HG03439 (cell line): Measurements from ENCODE around the gene EYA4.

Experiments
- ATAC-seq: cut with Tn5 transposase; IDR thresholded peaks from one replicate; pipeline ENCODE4 v1.9.1; 2021; ENCODE audit warnings: mild to moderate bottlenecking, moderate library complexity; ENCODE audit not compliant: unreplicated experiment

Gene EYA4

DNA sequence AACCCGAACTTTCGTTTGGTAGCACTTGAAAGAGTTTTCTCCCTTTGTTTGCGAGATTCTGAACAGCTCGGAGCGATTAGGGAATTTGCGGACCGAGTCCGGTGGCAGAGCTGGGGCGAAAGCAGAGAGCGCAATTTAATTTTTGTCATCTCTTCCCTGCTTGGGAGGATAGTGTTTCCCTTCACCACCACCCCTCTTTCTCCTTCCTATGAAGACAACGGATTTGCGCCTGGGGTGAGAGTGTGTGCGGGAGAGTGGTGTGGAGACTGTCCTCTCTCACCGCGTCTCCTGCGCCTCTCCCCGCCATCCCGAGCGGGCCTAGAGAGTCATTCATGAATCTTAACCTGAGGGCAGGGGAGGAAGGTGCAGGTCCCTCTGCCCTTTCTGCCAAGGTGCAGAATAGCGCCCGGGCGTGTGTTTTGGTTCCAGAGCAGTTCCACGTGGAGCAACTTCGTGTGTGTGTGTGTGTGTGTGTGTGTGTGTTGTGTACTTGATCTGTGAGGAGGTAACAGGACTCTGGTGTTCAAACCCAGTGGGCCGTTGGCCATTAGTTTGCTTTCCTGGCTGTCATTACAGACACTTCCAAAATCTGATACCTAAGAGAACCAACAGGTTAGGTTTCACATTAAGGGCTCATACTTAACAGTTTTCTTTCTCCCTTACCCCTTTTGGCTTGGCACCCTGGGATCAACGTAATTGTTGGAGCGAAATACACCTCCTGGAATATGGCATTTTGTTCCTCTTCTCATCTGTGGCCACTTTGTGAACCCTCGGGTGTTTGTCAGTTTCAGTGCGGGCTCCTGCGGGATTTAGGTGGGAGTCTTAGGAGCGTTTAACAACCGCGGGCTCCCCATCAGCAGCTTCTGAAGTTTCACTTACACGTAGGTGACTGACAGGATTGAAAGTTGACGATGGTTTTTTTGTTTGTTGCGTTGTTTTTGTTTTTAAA lies 1.8 kb downstream of the EYA4 start:
- no peak for ATAC-seq

GRCh38 chr6:133243723-133244305 lies 2.7 kb downstream of the EYA4 start:
- ATAC-seq, result no peak

GRCh38 chr6:133244519-133244918 lies 3.4 kb downstream of the EYA4 start:
- no peak for ATAC-seq

- no peak for ATAC-seq
Measured at GRCh38 chr6:133245007-133245406, 3.9 kb downstream of the EYA4 start.

GRCh38 chr6:133245422-133245903 lies 4.3 kb downstream of the EYA4 start:
- no peak for ATAC-seq

DNA sequence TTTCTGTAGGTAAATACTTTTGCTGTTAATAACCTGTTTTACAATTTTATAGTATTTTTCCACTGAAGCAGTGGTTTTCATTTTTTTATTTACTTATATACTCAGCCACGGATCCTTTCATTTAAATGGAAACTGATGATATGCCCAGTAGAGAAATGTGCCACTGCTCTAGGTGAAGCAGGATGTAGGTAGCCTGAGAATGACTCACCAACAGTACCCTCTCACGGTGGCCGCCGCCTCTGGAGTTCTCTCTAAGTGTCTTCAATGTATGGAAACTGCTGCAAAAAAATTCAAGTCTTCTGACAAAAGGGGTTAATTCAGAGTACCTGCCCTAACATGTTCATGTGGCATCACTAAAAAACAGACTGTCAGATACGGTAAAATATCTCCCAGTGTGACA lies 6.4 kb downstream of the EYA4 start:
- ATAC-seq, result no peak

GRCh38 chr6:133248241-133249001 lies 7.3 kb downstream of the EYA4 start:
- no peak for ATAC-seq

DNA sequence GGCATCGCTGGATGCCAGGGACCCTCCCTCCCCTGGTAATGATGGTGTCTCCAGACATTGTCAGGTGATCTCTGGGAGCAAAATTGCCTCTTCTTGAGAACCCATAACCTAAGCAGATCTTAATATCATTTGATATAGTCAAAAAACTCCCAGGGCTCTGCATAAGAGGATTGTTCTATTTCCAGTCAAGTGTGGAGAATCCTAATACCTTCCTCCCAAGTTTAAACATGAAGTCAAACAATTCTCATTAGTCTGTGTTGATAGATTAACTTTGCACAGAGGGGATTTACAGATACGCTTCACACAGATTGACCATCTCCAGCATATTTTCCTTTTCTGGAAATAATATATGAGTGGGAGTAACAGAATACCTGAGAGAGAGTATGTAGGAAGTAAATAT lies 10.5 kb downstream of the EYA4 start:
- ATAC-seq, result no peak

DNA sequence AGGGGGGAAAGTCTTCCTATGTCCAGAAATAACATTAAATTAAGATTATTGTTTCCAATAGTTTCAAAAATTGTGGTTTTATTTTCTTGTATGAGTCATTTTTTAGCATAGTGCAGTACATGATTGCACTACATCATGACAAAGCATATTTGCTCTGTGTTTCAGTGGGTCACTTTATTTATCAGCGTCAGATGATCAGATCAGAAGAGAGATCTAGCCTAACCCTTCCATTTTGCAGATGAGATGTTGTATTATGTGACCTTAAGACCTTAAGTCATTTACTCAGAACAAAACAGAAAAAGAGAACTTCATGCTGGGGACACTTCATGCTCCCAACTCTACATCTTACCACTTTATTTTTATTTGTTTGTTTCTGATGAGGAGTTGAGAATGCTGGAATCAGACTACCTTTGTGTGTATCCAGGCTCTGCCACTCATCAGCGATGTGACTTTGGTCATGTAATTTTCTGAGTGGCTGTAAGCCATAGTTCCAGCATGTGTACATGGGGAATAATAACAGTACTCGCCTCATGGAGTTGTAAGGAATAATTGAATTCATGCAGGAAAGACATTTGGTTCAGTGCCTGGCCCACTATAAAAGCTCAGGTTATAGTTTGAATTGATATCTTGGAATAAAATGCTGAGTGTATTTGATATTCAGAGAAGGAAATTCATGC lies 13.5 kb downstream of the EYA4 start:
- ATAC-seq, result no peak

GRCh38 chr6:133257545-133258105 lies 16.5 kb downstream of the EYA4 start:
- no peak for ATAC-seq

DNA sequence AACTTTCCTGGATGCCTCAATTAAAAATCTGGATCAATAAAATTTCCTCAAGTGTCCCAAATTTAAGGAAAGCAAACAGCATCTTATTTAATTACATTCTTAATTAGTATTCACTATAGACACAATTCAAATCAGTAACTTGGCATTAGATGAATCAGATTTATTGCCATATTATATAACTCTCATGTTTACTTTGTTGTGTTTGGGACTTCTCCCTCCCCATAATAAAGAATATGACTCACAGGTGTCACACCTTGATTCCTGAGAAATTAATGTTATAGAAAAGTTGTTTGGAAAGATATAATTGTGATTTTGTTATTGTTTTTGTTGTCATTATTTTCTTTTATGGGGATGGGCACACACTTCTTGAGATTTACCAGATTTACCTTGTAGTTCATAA lies 18.4 kb downstream of the EYA4 start:
- no peak for ATAC-seq

DNA sequence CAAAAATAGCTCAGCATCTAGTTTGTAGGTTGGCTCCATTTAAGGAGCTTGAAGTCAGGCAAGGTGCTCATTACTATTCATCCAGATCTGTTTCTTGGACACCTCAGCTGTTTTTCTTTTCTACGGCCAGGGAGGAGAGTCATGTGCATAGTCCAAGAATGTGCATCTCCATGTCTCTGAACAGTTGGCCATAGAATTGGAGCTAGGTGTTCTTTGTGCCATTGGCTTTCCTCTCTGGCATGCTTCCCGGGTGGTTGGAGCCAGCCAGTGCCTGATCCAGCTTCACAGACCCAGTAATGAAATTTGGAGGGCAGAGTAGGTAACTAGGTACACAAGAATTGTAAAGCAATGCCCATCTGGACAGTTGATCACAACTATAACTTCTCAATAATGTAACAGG lies 21.6 kb downstream of the EYA4 start:
- ATAC-seq, result no peak

- ATAC-seq, result no peak
Measured at GRCh38 chr6:133265066-133265465, 23.9 kb downstream of the EYA4 start.

DNA sequence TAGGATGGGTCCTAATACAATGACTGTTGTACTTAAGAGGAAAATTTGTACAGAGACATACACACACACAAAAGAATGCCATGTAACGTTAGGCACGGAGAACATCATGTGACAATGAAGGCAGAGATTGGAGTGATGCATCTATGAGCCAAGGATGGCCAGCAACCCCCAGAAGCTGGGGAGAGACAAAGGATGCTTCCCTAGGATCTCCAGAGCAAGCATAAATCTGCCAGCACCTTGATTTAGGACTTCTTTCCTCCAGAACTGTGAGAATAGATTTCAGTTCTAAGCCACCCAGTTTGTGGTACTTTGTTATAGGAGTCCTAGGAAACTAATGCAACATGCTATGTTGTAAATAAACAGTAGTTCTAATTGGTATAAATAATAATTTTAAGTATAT lies 25.0 kb downstream of the EYA4 start:
- no peak for ATAC-seq

- no peak for ATAC-seq
Measured at GRCh38 chr6:133268621-133269020, 27.5 kb downstream of the EYA4 start.

- ATAC-seq, result no peak
Measured at GRCh38 chr6:133274813-133275212, 33.7 kb downstream of the EYA4 start.

DNA sequence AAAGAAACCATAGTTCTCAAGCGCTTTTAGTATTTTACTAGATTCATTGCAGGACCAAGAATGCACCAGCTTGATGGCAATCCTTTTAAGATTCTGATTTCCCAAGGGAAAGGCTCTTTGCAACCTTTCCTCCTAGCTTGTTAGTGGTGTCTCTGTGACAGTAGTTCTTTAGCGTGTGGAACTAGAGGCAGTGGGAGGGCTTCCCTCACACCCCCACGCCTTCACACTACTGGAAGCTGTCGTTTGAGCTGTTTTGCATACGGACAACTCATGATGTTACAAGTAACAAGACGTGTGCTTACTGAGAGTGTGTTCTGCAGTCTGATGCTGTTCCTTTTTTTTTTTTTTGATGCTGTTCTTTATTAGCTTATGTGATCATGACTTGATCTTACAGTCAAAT lies 34.1 kb downstream of the EYA4 start:
- ATAC-seq, result no peak

- no peak for ATAC-seq
Measured at GRCh38 chr6:133277228-133277899, 36.2 kb downstream of the EYA4 start.

GRCh38 chr6:133277900-133278545 lies 36.9 kb downstream of the EYA4 start:
- no peak for ATAC-seq

DNA sequence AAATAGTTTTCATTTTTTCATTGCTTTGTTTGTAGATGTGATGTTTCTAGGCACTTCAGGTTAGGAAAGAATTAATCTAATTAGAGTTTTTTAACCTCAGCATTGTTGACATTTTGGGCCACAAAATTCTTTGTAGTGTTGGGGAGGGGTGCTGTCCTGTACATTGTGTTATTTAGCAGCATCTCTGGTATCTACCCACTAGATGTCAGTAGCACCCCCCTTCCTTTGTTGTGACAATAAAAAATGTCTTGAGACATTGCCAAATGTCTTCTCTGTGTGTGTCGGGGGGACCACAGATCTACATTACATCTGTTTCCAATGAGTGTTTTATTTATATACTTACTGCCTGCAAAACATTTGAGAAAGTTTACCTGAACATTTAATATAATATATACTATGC lies 45.6 kb downstream of the EYA4 start:
- ATAC-seq, result no peak
